Testis (tissue), 2 donors: Measurements from ENCODE around the gene PRSS33.

Experiments
- POLR2A ChIP-seq: fragments of 450-650 bp; IDR thresholded peaks from one replicate; pipeline ENCODE4 v1.6.1; 2017; ENCODE audit warnings: antibody characterized with exemption, mild to moderate bottlenecking, moderate library complexity
- TF ChIP-seq, protein P1 (sequence below), 3 experiments: fragments of 450-650 bp in 2 of 3; fragments of 200-600 bp in 1 of 3; sonication (generic) in 1 of 3; IDR thresholded peaks; one replicate each; pipeline ENCODE4 v1.5.1; 2016 to 2019; ENCODE audit warnings: antibody characterized with exemption in 3 of 3, mild to moderate bottlenecking in 2 of 3, moderate library complexity in 1 of 3

DNA sequence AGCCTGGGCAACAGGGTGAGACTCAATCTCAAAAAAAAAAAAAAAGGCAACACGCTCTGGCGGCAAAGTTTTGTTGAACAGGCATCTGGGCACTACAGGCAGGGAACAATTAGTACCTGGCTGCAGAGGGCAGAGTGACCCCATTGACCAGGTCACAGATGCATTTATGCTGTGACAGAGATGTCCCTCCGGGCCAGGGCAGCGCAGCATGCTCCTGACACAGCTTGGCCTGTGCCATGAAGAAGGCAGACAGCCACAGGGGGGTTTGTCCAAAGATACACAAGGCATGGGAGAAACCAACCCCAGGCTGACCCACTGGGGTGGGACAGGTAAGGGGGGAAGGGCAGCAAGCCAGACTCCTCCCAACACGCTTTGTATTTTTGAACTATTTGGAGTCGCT lies 42.6 kb downstream of the PRSS33 start:
- TF ChIP-seq, protein P1, sequence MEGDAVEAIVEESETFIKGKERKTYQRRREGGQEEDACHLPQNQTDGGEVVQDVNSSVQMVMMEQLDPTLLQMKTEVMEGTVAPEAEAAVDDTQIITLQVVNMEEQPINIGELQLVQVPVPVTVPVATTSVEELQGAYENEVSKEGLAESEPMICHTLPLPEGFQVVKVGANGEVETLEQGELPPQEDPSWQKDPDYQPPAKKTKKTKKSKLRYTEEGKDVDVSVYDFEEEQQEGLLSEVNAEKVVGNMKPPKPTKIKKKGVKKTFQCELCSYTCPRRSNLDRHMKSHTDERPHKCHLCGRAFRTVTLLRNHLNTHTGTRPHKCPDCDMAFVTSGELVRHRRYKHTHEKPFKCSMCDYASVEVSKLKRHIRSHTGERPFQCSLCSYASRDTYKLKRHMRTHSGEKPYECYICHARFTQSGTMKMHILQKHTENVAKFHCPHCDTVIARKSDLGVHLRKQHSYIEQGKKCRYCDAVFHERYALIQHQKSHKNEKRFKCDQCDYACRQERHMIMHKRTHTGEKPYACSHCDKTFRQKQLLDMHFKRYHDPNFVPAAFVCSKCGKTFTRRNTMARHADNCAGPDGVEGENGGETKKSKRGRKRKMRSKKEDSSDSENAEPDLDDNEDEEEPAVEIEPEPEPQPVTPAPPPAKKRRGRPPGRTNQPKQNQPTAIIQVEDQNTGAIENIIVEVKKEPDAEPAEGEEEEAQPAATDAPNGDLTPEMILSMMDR (IDR thresholded peaks at IDR 0.05) = no peak
- TF ChIP-seq POLR2A = no peak
